GM12878 (cell line): ENCODE results near the gene FAF1. TPM values are rescaled to one million over a fixed set of nuclear protein-coding genes. Genes with fewer than 3 reads are reported as not detected.

Experiments
- ATAC-seq: fragments of 200-7000 bp; cut with Tn5 transposase; 3 replicates; pipeline ENCODE4 v1.9.1; 2020; ENCODE audit warnings: mild to moderate bottlenecking, moderate library complexity
- BruUV-seq: library from RNA; stranded (reverse); fragments of 400-500 nt; replicated peaks from 2 replicates; lab custom pipeline; 2021; lab: Mats Ljungman, UMichigan
- CTCF ChIA-PET: fragments of 300-600 bp; sonication (Branson Sonifier 250); formaldehyde crosslinking; extraction: SDS; loops from one replicate; lab custom pipeline; 2021; ENCODE audit warnings: inconsistent platforms; lab: Yijun Ruan, JAX
- POLR2A ChIA-PET: fragments of 350-600 bp; formaldehyde crosslinking; extraction: SDS; loops from one replicate; lab custom pipeline; 2021; ENCODE audit warnings: inconsistent platforms; lab: Charles Lee
- RAD21 ChIA-PET: fragments of 300-600 bp; sonication (Branson Sonifier 250); formaldehyde crosslinking; loops from one replicate; lab custom pipeline; 2023; ENCODE audit warnings: antibody characterized with exemption; ENCODE audit not compliant: unreplicated experiment; lab: Charles Lee
- SMC1A ChIA-PET: fragments of 300-600 bp; sonication (Branson Sonifier 250); formaldehyde crosslinking; loops from one replicate; lab custom pipeline; 2023; ENCODE audit not compliant: unreplicated experiment, uncharacterized antibody; lab: Charles Lee
- DNase-seq: peaks from one replicate; pipeline ENCODE4 v3.0.0-alpha.2; 2011; ENCODE audit warnings: low read depth, low spot score
- FAIRE-seq: peaks from 3 replicates; lab custom pipeline; 2011; peaks lifted over from hg19 to GRCh38; lab: Jason Lieb, UNC
- H2AFZ ChIP-seq: 2 replicates; pipeline ENCODE4 v1.6.0; 2011; ENCODE audit warnings: low read depth, low read length, control low read depth; ENCODE audit not compliant: control insufficient read depth
- H3K27ac ChIP-seq: 2 replicates; pipeline ENCODE4 v1.5.1; 2011; ENCODE audit warnings: control low read depth; ENCODE audit not compliant: control insufficient read depth, insufficient read depth
- H3K27me3 ChIP-seq, 2 experiments: replicated peaks in 1 of 2; 2 replicates each; pipeline versions ENCODE4 v1.6.0 to v1.6.1; 2011; ENCODE audit warnings: low read length in 1 of 2; ENCODE audit not compliant: control insufficient read depth in 2 of 2, insufficient read depth in 2 of 2
- H3K36me3 ChIP-seq, 2 experiments: 2 replicates each; pipeline ENCODE4 v1.5.1; 2011; ENCODE audit warnings: low read length in 1 of 2; ENCODE audit not compliant: control insufficient read depth in 2 of 2, insufficient read depth in 2 of 2
- H3K4me1 ChIP-seq: 2 replicates; pipeline ENCODE4 v1.6.1; 2011; ENCODE audit warnings: mild to moderate bottlenecking, low read length, moderate library complexity, mixed read lengths; ENCODE audit not compliant: control insufficient read depth, insufficient read depth
- H3K4me2 ChIP-seq: 2 replicates; pipeline ENCODE4 v1.6.0; 2011; ENCODE audit warnings: control low read depth; ENCODE audit not compliant: control insufficient read depth, insufficient read depth
- H3K4me3 ChIP-seq: fragments of 200-600 bp; sonication (generic); 2 replicates; pipeline ENCODE4 v1.5.1; 2016
- H3K79me2 ChIP-seq: 2 replicates; pipeline ENCODE4 v1.6.0; 2011; ENCODE audit warnings: low read length; ENCODE audit not compliant: control insufficient read depth, insufficient read depth
- H3K9ac ChIP-seq: 2 replicates; pipeline ENCODE4 v1.8.0; 2011; ENCODE audit warnings: low read length, control low read depth, mixed read lengths; ENCODE audit not compliant: control insufficient read depth, insufficient read depth
- H3K9me3 ChIP-seq: replicated peaks from 3 replicates; pipeline ENCODE4 v1.5.1; 2011; ENCODE audit warnings: mild to moderate bottlenecking, low read length; ENCODE audit not compliant: control insufficient read depth, insufficient read depth
- H4K20me1 ChIP-seq: 2 replicates; pipeline ENCODE4 v1.6.0; 2011; ENCODE audit not compliant: control insufficient read depth, insufficient read depth
- ATF7 ChIP-seq: fragments of 450-650 bp; IDR thresholded peaks from 2 replicates; pipeline ENCODE4 v1.6.1; 2016; ENCODE audit warnings: low read depth, mild to moderate bottlenecking
- GATAD2B ChIP-seq: fragments of 450-650 bp; conservative IDR thresholded peaks from 2 replicates; pipeline ENCODE4 v1.6.1; 2017; ENCODE audit warnings: low read depth, mild to moderate bottlenecking, moderate library complexity
- NFIC ChIP-seq: IDR thresholded peaks from 2 replicates; pipeline ENCODE4 v1.6.1; 2012; ENCODE audit warnings: low read depth, mild to moderate bottlenecking, inconsistent platforms, low read length, moderate library complexity
- RUNX3 ChIP-seq: IDR thresholded peaks from 2 replicates; pipeline ENCODE4 v1.6.1; 2012; ENCODE audit warnings: low read length, inconsistent platforms
- TAF1 ChIP-seq: IDR thresholded peaks from 2 replicates; pipeline ENCODE4 v1.6.1; 2011; ENCODE audit warnings: mild to moderate bottlenecking, low read depth, low read length, borderline replicate concordance
- ZNF384 ChIP-seq: IDR thresholded peaks from 2 replicates; pipeline ENCODE4 v1.6.1; 2012; ENCODE audit warnings: low read depth, mild to moderate bottlenecking, low read length, improper control_type of control experiment, borderline replicate concordance
- WGBS: methylation state at CpG from one replicate; pipeline ENCODE4 v1.1.6; 2016; ENCODE audit warnings: low lambda C conversion rate; ENCODE audit not compliant: insufficient replicate concordance, insufficient coverage; ENCODE audit errors: missing lambda C conversion rate; 5-methylcytosine and 5-hydroxymethylcytosine counted together
- in situ Hi-C: fragments of 300-500 bp; cut with MboI; formaldehyde crosslinking; loops from 9 replicates; pipeline ENCODE4 v1.14.3; 2018; ENCODE audit warnings: mixed read lengths
- intact Hi-C: fragments of 100-400 bp; cut with micrococcal nuclease; formaldehyde crosslinking; loops from one replicate; pipeline ENCODE4 v1.14.2; 2022; ENCODE audit not compliant: unreplicated experiment
- polyA plus RNA-seq, 11 experiments: library from polyadenylated mRNA; depleted of rRNA in 4 of 11; unstranded in 6 of 11; stranded (reverse) in 5 of 11; fragments of >200 nt; fragmentation: Nextera tagmentation in 4 of 11; fragmentation: Illumina TruSeq in 1 of 11; extraction: Ambion mirVana in 4 of 11; extraction: Trizol in 1 of 11; gene quantifications; 1 replicate in 1 of 11; 2 replicates in 10 of 11; pipeline versions ENCODE4 v1.2.1 to v1.2.3, GENCODE V29; 2011 to 2016; ENCODE audit warnings: inconsistent platforms in 2 of 11, missing spikeins in 2 of 11, low read depth in 1 of 11
- total RNA-seq, 4 experiments: library from RNA; depleted of rRNA in 3 of 4; stranded (reverse); fragments of >200 nt in 3 of 4; fragmentation: Illumina TruSeq in 1 of 4; extraction: Trizol in 1 of 4; gene quantifications; 2 replicates each; pipeline versions ENCODE4 v1.2.1 to v1.2.3, GENCODE V29; 2013 to 2021
- TF ChIP-seq, protein P1 (sequence below): fragments of 450-650 bp; formaldehyde crosslinking; IDR thresholded peaks from 2 replicates; pipeline ENCODE4 v1.4.0; 2020; ENCODE audit warnings: mild to moderate bottlenecking, moderate library complexity
- TF ChIP-seq, protein P2 (sequence below): fragments of 450-650 bp; IDR thresholded peaks from 2 replicates; pipeline ENCODE4 v1.6.1; 2017; ENCODE audit warnings: low read depth, mild to moderate bottlenecking, moderate library complexity
- TF ChIP-seq, protein P3 (sequence below), 3 experiments: IDR thresholded peaks in 2 of 3; conservative IDR thresholded peaks in 1 of 3; 2 replicates each; pipeline ENCODE4 v1.5.1; 2011; ENCODE audit warnings: low read depth in 3 of 3, low read length in 3 of 3, mild to moderate bottlenecking in 3 of 3, control low read depth in 2 of 3, moderate library complexity in 2 of 3, inconsistent platforms in 1 of 3, mixed read lengths in 1 of 3; ENCODE audit not compliant: control insufficient read depth in 2 of 3, insufficient read depth in 1 of 3; ENCODE audit errors: extremely low read depth in 1 of 3
- TF ChIP-seq, protein P4 (sequence below): IDR thresholded peaks from 2 replicates; pipeline ENCODE4 v1.6.1; 2012; ENCODE audit warnings: low read depth, low read length, improper control_type of control experiment

The FAF1 gene
- total and polyA plus RNA-seq, 10 of the 15 experiments (the other 5 are each of a cell fraction or from before 2014, with no cell fraction given): 8.6 to 54.5 (median 23.7) TPM

DNA sequence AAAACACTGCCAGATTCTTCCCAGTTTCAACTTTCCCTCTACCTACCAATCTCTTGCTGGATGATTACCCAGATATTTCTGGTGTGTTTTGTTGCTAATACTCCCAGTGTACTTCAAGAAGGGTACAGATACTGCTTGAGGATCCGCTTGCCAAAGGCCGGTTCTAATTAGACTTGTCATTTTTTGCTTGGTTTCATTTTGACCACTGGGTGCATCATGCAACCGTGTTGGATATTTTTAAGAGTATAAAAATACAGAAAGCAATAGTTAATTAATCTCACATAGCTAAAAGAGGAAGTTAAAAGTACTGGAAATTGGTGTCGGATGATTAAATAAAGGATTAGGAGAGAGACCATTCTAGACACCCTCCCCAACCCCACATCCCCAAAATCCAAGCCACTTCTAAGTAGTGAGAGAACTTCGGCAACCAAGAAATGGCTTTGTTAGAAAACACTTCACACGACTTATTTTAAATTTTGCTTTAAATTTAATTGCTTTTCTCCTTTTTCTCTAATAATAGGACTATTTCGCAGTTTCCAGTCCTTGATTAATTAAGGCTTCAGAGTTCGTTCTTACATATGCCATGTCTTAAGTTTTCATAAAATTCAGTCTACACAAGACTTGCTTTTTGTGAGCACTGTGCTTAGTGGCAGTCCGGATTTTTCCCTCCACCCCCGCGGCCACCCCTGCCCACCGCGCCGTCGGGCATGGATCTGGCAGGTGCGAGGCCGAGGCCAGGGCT lies 7.5 kb upstream of the FAF1 start:
- SMC1A ChIA-PET: no interaction called here
- peak overlapping the region; percentile 92 for H3K27ac ChIP-seq
- ATAC-seq (no peak), DNase-seq (no peak), FAIRE-seq (no peak)
- in situ Hi-C loops: no loop called here
- CTCF ChIA-PET: interaction anchor here (0.6 to 1.4 kb wide), 2 partner anchors 9 to 27 kb away, joined by 3 to 5 read pairs; no protein-coding TSS in a partner anchor
- under 1% methylated on average over 17 of the region's 17 CpGs for WGBS
- no peaks in the 10 kb centered on the region for H3K27me3 ChIP-seq
- BruUV-seq: no TSS peak
- H3K9ac ChIP-seq: peak overlapping the region; percentile 85; the same call in 1 of the 2 replicates
- RAD21 ChIA-PET: no interaction called here
- H2AFZ ChIP-seq: peak overlapping the region; percentile 35
- POLR2A ChIA-PET: no interaction called here
- H4K20me1 ChIP-seq: no peaks in the 10 kb centered on the region
- H3K4me3 ChIP-seq: peak overlapping the region; percentile 99
- no peaks in the 10 kb centered on the region; the same call in 1 of the 2 replicates for H3K4me1 ChIP-seq
- no peaks in the 10 kb centered on the region for H3K9me3 ChIP-seq
- intact Hi-C loops: loop anchor here (2.0 to 5.0 kb wide), 2 partner anchors 35 to 95 kb away; no protein-coding TSS in a partner anchor
- peaks cover 42% of the 10 kb centered on the region for H3K79me2 ChIP-seq
- H3K4me2 ChIP-seq: peak overlapping the region; percentile 85
- H3K36me3 ChIP-seq: no peaks in the 10 kb centered on the region
- TF ChIP-seq ATF7 (no peak), GATAD2B (0 out of 2 replicates have a peak, but pooled peaks have one; percentile 33), RUNX3 (0 out of 2 replicates have a peak, but pooled peaks have one; percentile 1), ZNF384 (no peak), TAF1 (peak; percentile 7; the same call in 1 of the 2 replicates), NFIC (0 out of 2 replicates have a peak, but pooled peaks have one; percentile 20)
- TF ChIP-seq, protein P1, sequence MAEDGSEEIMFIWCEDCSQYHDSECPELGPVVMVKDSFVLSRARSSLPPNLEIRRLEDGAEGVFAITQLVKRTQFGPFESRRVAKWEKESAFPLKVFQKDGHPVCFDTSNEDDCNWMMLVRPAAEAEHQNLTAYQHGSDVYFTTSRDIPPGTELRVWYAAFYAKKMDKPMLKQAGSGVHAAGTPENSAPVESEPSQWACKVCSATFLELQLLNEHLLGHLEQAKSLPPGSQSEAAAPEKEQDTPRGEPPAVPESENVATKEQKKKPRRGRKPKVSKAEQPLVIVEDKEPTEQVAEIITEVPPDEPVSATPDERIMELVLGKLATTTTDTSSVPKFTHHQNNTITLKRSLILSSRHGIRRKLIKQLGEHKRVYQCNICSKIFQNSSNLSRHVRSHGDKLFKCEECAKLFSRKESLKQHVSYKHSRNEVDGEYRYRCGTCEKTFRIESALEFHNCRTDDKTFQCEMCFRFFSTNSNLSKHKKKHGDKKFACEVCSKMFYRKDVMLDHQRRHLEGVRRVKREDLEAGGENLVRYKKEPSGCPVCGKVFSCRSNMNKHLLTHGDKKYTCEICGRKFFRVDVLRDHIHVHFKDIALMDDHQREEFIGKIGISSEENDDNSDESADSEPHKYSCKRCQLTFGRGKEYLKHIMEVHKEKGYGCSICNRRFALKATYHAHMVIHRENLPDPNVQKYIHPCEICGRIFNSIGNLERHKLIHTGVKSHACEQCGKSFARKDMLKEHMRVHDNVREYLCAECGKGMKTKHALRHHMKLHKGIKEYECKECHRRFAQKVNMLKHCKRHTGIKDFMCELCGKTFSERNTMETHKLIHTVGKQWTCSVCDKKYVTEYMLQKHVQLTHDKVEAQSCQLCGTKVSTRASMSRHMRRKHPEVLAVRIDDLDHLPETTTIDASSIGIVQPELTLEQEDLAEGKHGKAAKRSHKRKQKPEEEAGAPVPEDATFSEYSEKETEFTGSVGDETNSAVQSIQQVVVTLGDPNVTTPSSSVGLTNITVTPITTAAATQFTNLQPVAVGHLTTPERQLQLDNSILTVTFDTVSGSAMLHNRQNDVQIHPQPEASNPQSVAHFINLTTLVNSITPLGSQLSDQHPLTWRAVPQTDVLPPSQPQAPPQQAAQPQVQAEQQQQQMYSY: no peak
- TF ChIP-seq, protein P2, sequence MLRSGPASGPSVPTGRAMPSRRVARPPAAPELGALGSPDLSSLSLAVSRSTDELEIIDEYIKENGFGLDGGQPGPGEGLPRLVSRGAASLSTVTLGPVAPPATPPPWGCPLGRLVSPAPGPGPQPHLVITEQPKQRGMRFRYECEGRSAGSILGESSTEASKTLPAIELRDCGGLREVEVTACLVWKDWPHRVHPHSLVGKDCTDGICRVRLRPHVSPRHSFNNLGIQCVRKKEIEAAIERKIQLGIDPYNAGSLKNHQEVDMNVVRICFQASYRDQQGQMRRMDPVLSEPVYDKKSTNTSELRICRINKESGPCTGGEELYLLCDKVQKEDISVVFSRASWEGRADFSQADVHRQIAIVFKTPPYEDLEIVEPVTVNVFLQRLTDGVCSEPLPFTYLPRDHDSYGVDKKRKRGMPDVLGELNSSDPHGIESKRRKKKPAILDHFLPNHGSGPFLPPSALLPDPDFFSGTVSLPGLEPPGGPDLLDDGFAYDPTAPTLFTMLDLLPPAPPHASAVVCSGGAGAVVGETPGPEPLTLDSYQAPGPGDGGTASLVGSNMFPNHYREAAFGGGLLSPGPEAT: 0 out of 2 replicates have a peak, but pooled peaks have one; percentile 3
- TF ChIP-seq, protein P3, sequence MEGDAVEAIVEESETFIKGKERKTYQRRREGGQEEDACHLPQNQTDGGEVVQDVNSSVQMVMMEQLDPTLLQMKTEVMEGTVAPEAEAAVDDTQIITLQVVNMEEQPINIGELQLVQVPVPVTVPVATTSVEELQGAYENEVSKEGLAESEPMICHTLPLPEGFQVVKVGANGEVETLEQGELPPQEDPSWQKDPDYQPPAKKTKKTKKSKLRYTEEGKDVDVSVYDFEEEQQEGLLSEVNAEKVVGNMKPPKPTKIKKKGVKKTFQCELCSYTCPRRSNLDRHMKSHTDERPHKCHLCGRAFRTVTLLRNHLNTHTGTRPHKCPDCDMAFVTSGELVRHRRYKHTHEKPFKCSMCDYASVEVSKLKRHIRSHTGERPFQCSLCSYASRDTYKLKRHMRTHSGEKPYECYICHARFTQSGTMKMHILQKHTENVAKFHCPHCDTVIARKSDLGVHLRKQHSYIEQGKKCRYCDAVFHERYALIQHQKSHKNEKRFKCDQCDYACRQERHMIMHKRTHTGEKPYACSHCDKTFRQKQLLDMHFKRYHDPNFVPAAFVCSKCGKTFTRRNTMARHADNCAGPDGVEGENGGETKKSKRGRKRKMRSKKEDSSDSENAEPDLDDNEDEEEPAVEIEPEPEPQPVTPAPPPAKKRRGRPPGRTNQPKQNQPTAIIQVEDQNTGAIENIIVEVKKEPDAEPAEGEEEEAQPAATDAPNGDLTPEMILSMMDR (IDR thresholded peaks at IDR 0.05 in 2 of 3, conservative IDR thresholded peaks at IDR 0.05 in 1 of 3; ENCODE audit: control insufficient read depth in 2 of 3, extremely low read depth in 1 of 3, insufficient read depth in 1 of 3, low read depth in 3 of 3, low read length in 3 of 3): peak in 1 of 3 experiments; percentile 17; a peak in 2 of 6 replicates
- TF ChIP-seq, protein P4, sequence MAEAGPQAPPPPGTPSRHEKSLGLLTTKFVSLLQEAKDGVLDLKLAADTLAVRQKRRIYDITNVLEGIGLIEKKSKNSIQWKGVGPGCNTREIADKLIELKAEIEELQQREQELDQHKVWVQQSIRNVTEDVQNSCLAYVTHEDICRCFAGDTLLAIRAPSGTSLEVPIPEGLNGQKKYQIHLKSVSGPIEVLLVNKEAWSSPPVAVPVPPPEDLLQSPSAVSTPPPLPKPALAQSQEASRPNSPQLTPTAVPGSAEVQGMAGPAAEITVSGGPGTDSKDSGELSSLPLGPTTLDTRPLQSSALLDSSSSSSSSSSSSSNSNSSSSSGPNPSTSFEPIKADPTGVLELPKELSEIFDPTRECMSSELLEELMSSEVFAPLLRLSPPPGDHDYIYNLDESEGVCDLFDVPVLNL: no peak
